Body of pancreas (tissue), 4 donors: Measurements from ENCODE around the gene ATPAF1. TPM values are rescaled to one million over a fixed set of nuclear protein-coding genes. Genes with fewer than 3 reads are reported as not detected.

ENCODE experiments used
- ATAC-seq: fragments of 150-250 bp; one replicate; pipeline ENCODE4 v1.9.1; 2016
- DNase-seq, 4 donors: peaks; one replicate each; pipeline ENCODE4 v3.0.0-alpha.2; 2019
- H3K27ac ChIP-seq, 4 donors: fragments of 200-600 bp; sonication (generic); 1 replicate in 3 of 4; 2 replicates in 1 of 4; pipeline versions ENCODE4 v1.5.1 to v1.6.1; 2016 to 2019; ENCODE audit warnings: mild to moderate bottlenecking in 1 of 4, mixed read lengths in 1 of 4, moderate library complexity in 1 of 4
- H3K27me3 ChIP-seq, 2 donors: fragments of 200-600 bp; sonication (generic); one replicate each; pipeline ENCODE4 v1.6.0; 2016; ENCODE audit warnings: mild to moderate bottlenecking in 1 of 2
- H3K36me3 ChIP-seq, 2 donors: fragments of 200-600 bp; sonication (generic); replicated peaks in 1 of 2; 2 replicates each; pipeline ENCODE4 v1.5.1; 2016; ENCODE audit warnings: low read depth in 2 of 2; ENCODE audit not compliant: insufficient read depth in 1 of 2
- H3K4me1 ChIP-seq: fragments of 200-600 bp; sonication (generic); one replicate; pipeline ENCODE4 v1.6.0; 2016
- H3K4me3 ChIP-seq, 2 donors: fragments of 200-600 bp; sonication (generic); 1 replicate in 1 of 2; 2 replicates in 1 of 2; pipeline ENCODE4 v1.5.1; 2016 to 2019
- H3K9me3 ChIP-seq, 3 donors: fragments of 200-600 bp; sonication (generic); 1 replicate in 2 of 3; 2 replicates in 1 of 3; pipeline ENCODE4 v1.5.1; 2016
- CTCF ChIP-seq, 7 experiments: fragments of 450-650 bp in 4 of 7; fragments of 200-600 bp in 3 of 7; sonication (generic) in 3 of 7; IDR thresholded peaks; one replicate each; pipeline ENCODE4 v1.5.1; 2016 to 2019; ENCODE audit warnings: antibody characterized with exemption in 7 of 7
- POLR2A ChIP-seq, 3 donors: fragments of 450-650 bp; IDR thresholded peaks; one replicate each; pipeline ENCODE4 v1.6.1; 2016; ENCODE audit warnings: antibody characterized with exemption in 3 of 3, mild to moderate bottlenecking in 2 of 3
- WGBS, 2 donors: methylation state at CpG; one replicate each; pipeline ENCODE4 v1.1.5; 2017; 5-methylcytosine and 5-hydroxymethylcytosine counted together
- intact Hi-C: fragments of 100-400 bp; cut with DNase I; formaldehyde crosslinking; loops from one replicate; pipeline ENCODE4 v1.15.1; 2023
- total RNA-seq, 2 donors: library from RNA; depleted of rRNA; stranded (reverse); fragments of >200 nt; gene quantifications; one replicate each; pipeline ENCODE4 v1.1.0, GENCODE V29; 2016

ATPAF1 gene
- total RNA-seq, 2 donors from 2014 or later = 22.8 to 33.0 TPM

- H3K4me1 ChIP-seq = no peaks in the 10 kb centered on the region
- H3K36me3 ChIP-seq = peaks cover 0 to 4% of the 10 kb centered on the region in 2 donors
- 97 to 99% methylated on average over 3 of the region's 3 CpGs for WGBS, 2 donors
- intact Hi-C loops = no loop called here
- H3K27me3 ChIP-seq = no peaks in the 10 kb centered on the region
- DNase-seq (no peak), ATAC-seq (no peak)
- H3K27ac ChIP-seq = no peak overlapping the region
- TF ChIP-seq POLR2A (IDR thresholded peaks at IDR 0.05) = no peak
- H3K9me3 ChIP-seq = no peaks in the 10 kb centered on the region
- H3K4me3 ChIP-seq = no peak overlapping the region
Measured at GRCh38 chr1:46650491-46650890, 17.7 kb downstream of the ATPAF1 start.

GRCh38 chr1:46649764-46650163 lies 18.4 kb downstream of the ATPAF1 start:
- ATAC-seq (no peak), DNase-seq (no peak)
- Histone ChIP-seq H3K9me3 (no peaks in the 10 kb centered on the region), H3K27me3 (no peaks in the 10 kb centered on the region), H3K4me3 (no peak overlapping the region), H3K27ac (no peak overlapping the region), H3K36me3 (peaks cover 0 to 4% of the 10 kb centered on the region in 2 donors), H3K4me1 (no peaks in the 10 kb centered on the region)
- 97 to 98% methylated on average over 2 of the region's 2 CpGs for WGBS, 2 donors
- intact Hi-C loops = no loop called here
- TF ChIP-seq POLR2A (IDR thresholded peaks at IDR 0.05) (no peak), CTCF (IDR thresholded peaks at IDR 0.05) (no peak)

- peaks cover 7% of the 10 kb centered on the region for H3K4me1 ChIP-seq
- H3K27ac ChIP-seq = no peak overlapping the region
- no peaks in the 10 kb centered on the region for H3K9me3 ChIP-seq
- H3K27me3 ChIP-seq = no peaks in the 10 kb centered on the region
- 95 to 97% methylated on average over 3 of the region's 3 CpGs for WGBS, 2 donors
- DNase-seq (no peak), ATAC-seq (no peak)
- H3K36me3 ChIP-seq = peaks cover 0 to 4% of the 10 kb centered on the region in 2 donors
- intact Hi-C loops = no loop called here
- no peak for TF ChIP-seq POLR2A (IDR thresholded peaks at IDR 0.05)
- TF ChIP-seq CTCF (IDR thresholded peaks at IDR 0.05) = no peak
- no peak overlapping the region for H3K4me3 ChIP-seq
Measured at GRCh38 chr1:46647611-46648010, 20.6 kb downstream of the ATPAF1 start.

GRCh38 chr1:46646844-46647243 lies 21.3 kb downstream of the ATPAF1 start:
- peaks cover 0 to 4% of the 10 kb centered on the region in 2 donors for H3K36me3 ChIP-seq
- 86 to 96% methylated on average over 2 of the region's 2 CpGs for WGBS, 2 donors
- no peaks in the 10 kb centered on the region for H3K27me3 ChIP-seq
- intact Hi-C loops = no loop called here
- no peak overlapping the region for H3K27ac ChIP-seq
- H3K4me3 ChIP-seq = no peak overlapping the region
- TF ChIP-seq POLR2A (IDR thresholded peaks at IDR 0.05) (no peak), CTCF (IDR thresholded peaks at IDR 0.05) (no peak)
- ATAC-seq (no peak), DNase-seq (no peak)
- peaks cover 7% of the 10 kb centered on the region for H3K4me1 ChIP-seq
- H3K9me3 ChIP-seq = no peaks in the 10 kb centered on the region

GRCh38 chr1:46646331-46646730 lies 21.8 kb downstream of the ATPAF1 start:
- TF ChIP-seq CTCF (IDR thresholded peaks at IDR 0.05) = no peak
- TF ChIP-seq POLR2A (IDR thresholded peaks at IDR 0.05) = no peak
- H3K4me3 ChIP-seq = no peak overlapping the region
- H3K9me3 ChIP-seq = no peaks in the 10 kb centered on the region
- 90 to 91% methylated on average over 1 of the region's 1 CpG for WGBS, 2 donors
- peaks cover 7% of the 10 kb centered on the region for H3K4me1 ChIP-seq
- H3K27ac ChIP-seq = no peak overlapping the region
- peaks cover 0 to 4% of the 10 kb centered on the region in 2 donors for H3K36me3 ChIP-seq
- no peaks in the 10 kb centered on the region for H3K27me3 ChIP-seq
- intact Hi-C loops = no loop called here
- ATAC-seq (no peak), DNase-seq (no peak)
